ENCODE results near the gene SLIT1. TPM values are rescaled to one million over a fixed set of nuclear protein-coding genes. Genes with fewer than 3 reads are reported as not detected.

The SLIT1 gene
- total and polyA plus RNA-seq, 2 of the 8 experiments (the other 6 are each of a cell fraction or from before 2014, with no cell fraction given): 0.70 to 0.88 TPM

GRCh38 chr10:96967847-96968246, 217.9 kb downstream of the SLIT1 start:
- POLR2A ChIA-PET (ENCODE audit: partially characterized antibody): no interaction called here

More at GRCh38 chr10:96967847-96968246, 217.9 kb downstream of the SLIT1 start:
- Histone ChIP-seq H2BK15ac (ENCODE audit: low read length) (no peak overlapping the region), H2BK5ac (ENCODE audit: low read depth, low read length) (no peak overlapping the region), H3K4me2 (ENCODE audit: insufficient read depth in 1 of 2, low read depth in 2 of 2, low read length in 2 of 2) (no peak overlapping the region), H3K36me3 (ENCODE audit: control insufficient read depth in 2 of 4, insufficient read depth in 4 of 4, low read length in 3 of 4) (no peaks in the 10 kb centered on the region), H2AK5ac (ENCODE audit: low read depth, low read length) (no peak overlapping the region), H3K79me1 (ENCODE audit: low read depth, low read length) (no peaks in the 10 kb centered on the region), H3K4ac (replicated peaks; ENCODE audit: insufficient read length, low read depth, low read length) (no peak overlapping the region), H3K9me3 (ENCODE audit: insufficient read depth in 2 of 2, low read depth in 1 of 2, low read length in 1 of 2) (no peaks in the 10 kb centered on the region), H3K56ac (replicated peaks; ENCODE audit: insufficient read length, low read depth, low read length) (no peak overlapping the region), H3K4me1 (replicated peaks in 1 of 4; ENCODE audit: control insufficient read depth in 3 of 4, insufficient read depth in 4 of 4, low read length in 3 of 4) (no peaks in the 10 kb centered on the region), H3K4me3 (ENCODE audit: extremely low read depth in 1 of 4, insufficient read depth in 2 of 4, low read depth in 3 of 4, low read length in 4 of 4) (no peak overlapping the region), H3K27me3 (replicated peaks in 1 of 4; ENCODE audit: control insufficient read depth in 3 of 4, extremely low read depth in 1 of 4, insufficient read depth in 3 of 4, low read length in 3 of 4) (no peaks in the 10 kb centered on the region), H4K91ac (replicated peaks; ENCODE audit: insufficient read length, low read length) (no peak overlapping the region), H3K23ac (ENCODE audit: insufficient read length) (no peak overlapping the region), H4K20me1 (replicated peaks in 1 of 2; ENCODE audit: control insufficient read depth in 1 of 2, insufficient read depth in 2 of 2, low read length in 2 of 2) (no peaks in the 10 kb centered on the region), H4K5ac (ENCODE audit: insufficient read length, low read depth, low read length) (no peak overlapping the region), H3K18ac (ENCODE audit: extremely low read depth, low read length) (no peak overlapping the region), H4K8ac (ENCODE audit: extremely low read depth, insufficient read depth, low read length) (no peak overlapping the region), H2AFZ (ENCODE audit: low read length) (no peak overlapping the region), H3K27ac (ENCODE audit: low read depth, low read length) (no peak overlapping the region), H3K9ac (replicated peaks in 1 of 4; ENCODE audit: extremely low read depth in 1 of 4, low read depth in 3 of 4, low read length in 3 of 4) (no peak overlapping the region), H3K14ac (ENCODE audit: insufficient read length) (no peak overlapping the region), H3K23me2 (ENCODE audit: low read depth, low read length) (no peaks in the 10 kb centered on the region), H2BK120ac (replicated peaks; ENCODE audit: low read depth, low read length) (no peak overlapping the region), H2BK20ac (ENCODE audit: low read length) (no peak overlapping the region), H2BK12ac (ENCODE audit: low read depth, low read length) (no peak overlapping the region), H3K79me2 (ENCODE audit: control insufficient read depth in 1 of 2, insufficient read depth in 2 of 2, low read length in 2 of 2) (no peaks in the 10 kb centered on the region)
- TF ChIP-seq CBX8 (IDR thresholded peaks at IDR 0.05; ENCODE audit: borderline replicate concordance, low read depth, low read length) (no peak), SIX5 (IDR thresholded peaks at IDR 0.05; ENCODE audit: low read depth, low read length) (no peak), TAF1 (IDR thresholded peaks at IDR 0.05; ENCODE audit: low read depth, low read length) (no peak), YY1 (IDR thresholded peaks at IDR 0.05; ENCODE audit: low read depth, low read length) (no peak), ASH2L (IDR thresholded peaks at IDR 0.05; ENCODE audit: low read length) (no peak), BRCA1 (IDR thresholded peaks at IDR 0.05; ENCODE audit: low read depth, low read length) (no peak), POLR2A (IDR thresholded peaks at IDR 0.05; ENCODE audit: control extremely low read depth in 1 of 2, low read depth in 2 of 2, low read length in 2 of 2) (no peak), TAF7 (optimal IDR thresholded peaks at IDR 0.05; ENCODE audit: borderline replicate concordance, low read depth, low read length) (no peak), CHD1 (IDR thresholded peaks at IDR 0.05; ENCODE audit: low read depth, low read length) (no peak), JUND (IDR thresholded peaks at IDR 0.05; ENCODE audit: low read length) (no peak), CTCF (IDR thresholded peaks at IDR 0.05; ENCODE audit: control extremely low read depth in 1 of 3, insufficient read depth in 1 of 3, low read depth in 1 of 3, low read length in 3 of 3) (no peak), HDAC2 (IDR thresholded peaks at IDR 0.05; ENCODE audit: borderline replicate concordance in 1 of 2, low read depth in 2 of 2, low read length in 2 of 2) (no peak), HDAC6 (IDR thresholded peaks at IDR 0.05; ENCODE audit: low read depth, low read length) (no peak), GABPA (IDR thresholded peaks at IDR 0.05; ENCODE audit: borderline replicate concordance, insufficient read depth, low read length) (no peak)
- DNase-seq (ENCODE audit: low read depth in 1 of 2, low spot score in 2 of 2) (no peak), FAIRE-seq (no peak)
- CTCF ChIA-PET (ENCODE audit: partially characterized antibody): interaction anchor here (1.6 kb wide), 1 partner anchor 57 kb away, joined by 7 read pairs; no protein-coding TSS in a partner anchor

All from H1 (cell line).